OCI-LY3 (cell line): ENCODE results near the gene SRPK3.

ENCODE experiments used
- H2AFZ ChIP-seq: fragments of 200-600, 300-600 bp; shearing (Covaris generic); 2 replicates; pipeline ENCODE4 v1.6.0; 2014; ENCODE audit warnings: antibody characterized with exemption, low read depth, low read length
- H3K27ac ChIP-seq: fragments of 200-600, 300-600 bp; sonication (generic); 2 replicates; pipeline ENCODE4 v1.5.1; 2014; ENCODE audit warnings: mild to moderate bottlenecking, low read length, moderate library complexity, mixed read lengths
- H3K27me3 ChIP-seq: fragments of 200-600, 300-600 bp; sonication (generic); 2 replicates; pipeline ENCODE4 v1.6.1; 2014; ENCODE audit warnings: low read depth, low read length, mixed read lengths
- H3K36me3 ChIP-seq: fragments of 200-600, 300-600 bp; sonication (generic); replicated peaks from 2 replicates; pipeline ENCODE3; 2014; ENCODE audit warnings: low read depth, low read length, mixed read lengths
- H3K4me1 ChIP-seq: fragments of 300-600, 200-600 bp; sonication (generic); 2 replicates; pipeline ENCODE4 v1.6.1; 2014; ENCODE audit warnings: low read length, mixed read lengths
- H3K4me2 ChIP-seq: fragments of 200-600, 300-600 bp; sonication (generic); 2 replicates; pipeline ENCODE4 v1.6.1; 2014; ENCODE audit warnings: low read length, mixed read lengths
- H3K4me3 ChIP-seq: fragments of 300-600, 200-600 bp; sonication (generic); 2 replicates; pipeline ENCODE4 v1.5.1; 2014; ENCODE audit warnings: antibody characterized with exemption, mild to moderate bottlenecking, low read length, moderate library complexity
- H3K79me2 ChIP-seq: fragments of 300-600, 200-600 bp; shearing (Covaris generic); 2 replicates; pipeline ENCODE4 v1.6.1; 2014; ENCODE audit warnings: mild to moderate bottlenecking, low read length, mixed read lengths
- H3K9ac ChIP-seq: fragments of 300-600, 200-600 bp; shearing (Covaris generic); 2 replicates; pipeline ENCODE4 v1.6.0; 2014; ENCODE audit warnings: mild to moderate bottlenecking, low read length, moderate library complexity
- H3K9me3 ChIP-seq: fragments of 200-600, 300-600 bp; shearing (Covaris generic); 2 replicates; pipeline ENCODE4 v1.6.1; 2014; ENCODE audit warnings: low read length, mixed read lengths; ENCODE audit not compliant: insufficient read depth
- H4K20me1 ChIP-seq: fragments of 200-600, 300-600 bp; sonication (generic); 2 replicates; pipeline ENCODE4 v1.6.1; 2016; ENCODE audit warnings: low read length, mixed read lengths; ENCODE audit not compliant: insufficient read depth
- EZH2phosphoT487 ChIP-seq: fragments of 200-600 bp; shearing (Covaris generic); IDR thresholded peaks from 2 replicates; pipeline ENCODE4 v1.6.1; 2018; ENCODE audit warnings: antibody characterized with exemption, mixed run types, low read depth
- TF ChIP-seq, protein P1 (sequence below): fragments of 200-600, 300-600 bp; sonication (generic); IDR thresholded peaks from 2 replicates; pipeline ENCODE4 v1.5.1; 2014; ENCODE audit warnings: antibody characterized with exemption, low read length, low read depth

SRPK3 gene

DNA sequence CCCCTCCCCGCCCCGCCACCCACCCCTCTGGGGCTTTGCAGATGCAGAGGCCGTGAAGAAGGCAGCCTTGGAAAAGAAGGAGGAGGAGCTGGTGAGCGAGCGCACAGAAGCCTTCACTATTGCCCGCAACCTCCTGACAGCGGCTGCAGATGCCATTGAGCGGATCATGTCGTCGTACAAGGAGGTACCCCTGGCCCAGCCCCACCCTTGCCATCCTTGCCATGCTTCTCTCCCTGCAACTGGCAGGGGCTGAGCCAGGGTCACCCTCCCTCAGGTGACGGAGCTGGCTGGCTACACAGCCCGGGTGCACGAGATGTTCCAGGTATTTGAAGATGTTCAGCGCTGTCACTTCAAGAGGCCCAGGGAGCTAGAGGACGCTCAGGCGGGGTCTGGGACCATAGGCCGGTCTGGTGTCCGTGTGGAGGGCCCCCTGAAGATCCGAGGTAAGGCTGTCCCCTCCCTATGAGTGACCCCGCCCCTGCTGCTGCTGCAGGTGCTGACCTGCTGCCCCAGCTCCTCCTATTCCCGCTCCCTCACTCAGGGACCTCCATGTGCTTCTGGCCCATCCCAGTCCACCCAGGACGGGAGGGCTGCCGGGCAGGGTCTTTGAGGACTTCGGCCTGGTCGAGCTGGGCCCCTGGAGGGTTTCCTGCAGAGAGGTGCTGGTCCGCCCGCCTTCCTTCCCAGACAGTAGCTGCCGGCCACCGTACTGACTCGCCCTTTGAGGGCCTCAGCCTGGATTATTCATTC is 44.6 kb upstream of the SRPK3 start:
- no peaks in the 10 kb centered on the region for H3K27me3 ChIP-seq
- peaks cover 7% of the 10 kb centered on the region for H3K4me1 ChIP-seq
- no peak overlapping the region for H3K4me2 ChIP-seq
- 0 out of 2 replicates have a peak, but pooled peaks cover 2% of the 10 kb centered on the region for H4K20me1 ChIP-seq
- H3K4me3 ChIP-seq: no peak overlapping the region
- H3K27ac ChIP-seq: no peak overlapping the region
- H2AFZ ChIP-seq: no peak overlapping the region
- no peak overlapping the region for H3K9ac ChIP-seq
- H3K36me3 ChIP-seq: peaks cover 14% of the 10 kb centered on the region
- no peak for TF ChIP-seq EZH2phosphoT487
- TF ChIP-seq, protein P1, sequence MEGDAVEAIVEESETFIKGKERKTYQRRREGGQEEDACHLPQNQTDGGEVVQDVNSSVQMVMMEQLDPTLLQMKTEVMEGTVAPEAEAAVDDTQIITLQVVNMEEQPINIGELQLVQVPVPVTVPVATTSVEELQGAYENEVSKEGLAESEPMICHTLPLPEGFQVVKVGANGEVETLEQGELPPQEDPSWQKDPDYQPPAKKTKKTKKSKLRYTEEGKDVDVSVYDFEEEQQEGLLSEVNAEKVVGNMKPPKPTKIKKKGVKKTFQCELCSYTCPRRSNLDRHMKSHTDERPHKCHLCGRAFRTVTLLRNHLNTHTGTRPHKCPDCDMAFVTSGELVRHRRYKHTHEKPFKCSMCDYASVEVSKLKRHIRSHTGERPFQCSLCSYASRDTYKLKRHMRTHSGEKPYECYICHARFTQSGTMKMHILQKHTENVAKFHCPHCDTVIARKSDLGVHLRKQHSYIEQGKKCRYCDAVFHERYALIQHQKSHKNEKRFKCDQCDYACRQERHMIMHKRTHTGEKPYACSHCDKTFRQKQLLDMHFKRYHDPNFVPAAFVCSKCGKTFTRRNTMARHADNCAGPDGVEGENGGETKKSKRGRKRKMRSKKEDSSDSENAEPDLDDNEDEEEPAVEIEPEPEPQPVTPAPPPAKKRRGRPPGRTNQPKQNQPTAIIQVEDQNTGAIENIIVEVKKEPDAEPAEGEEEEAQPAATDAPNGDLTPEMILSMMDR: no peak
- no peaks in the 10 kb centered on the region for H3K79me2 ChIP-seq
- H3K9me3 ChIP-seq: no peaks in the 10 kb centered on the region

- no peak overlapping the region for H3K9ac ChIP-seq
- H3K27ac ChIP-seq: no peak overlapping the region
- H4K20me1 ChIP-seq: 0 out of 2 replicates have a peak, but pooled peaks cover 2% of the 10 kb centered on the region
- no peaks in the 10 kb centered on the region for H3K9me3 ChIP-seq
- peaks cover 7% of the 10 kb centered on the region for H3K4me1 ChIP-seq
- H3K27me3 ChIP-seq: no peaks in the 10 kb centered on the region
- TF ChIP-seq, protein P1: no peak
- TF ChIP-seq EZH2phosphoT487: no peak
- H3K4me2 ChIP-seq: no peak overlapping the region
- no peak overlapping the region for H2AFZ ChIP-seq
- H3K4me3 ChIP-seq: no peak overlapping the region
- no peaks in the 10 kb centered on the region for H3K79me2 ChIP-seq
- peaks cover 6% of the 10 kb centered on the region for H3K36me3 ChIP-seq
These were observed 43.9 kb upstream of the SRPK3 start for GRCh38 chrX:153736871-153737441.

- Histone ChIP-seq H3K9me3 (no peaks in the 10 kb centered on the region), H3K4me3 (no peak overlapping the region), H3K4me2 (no peak overlapping the region), H3K27me3 (no peaks in the 10 kb centered on the region), H3K27ac (no peak overlapping the region), H3K4me1 (peaks cover 7% of the 10 kb centered on the region), H2AFZ (no peak overlapping the region), H3K36me3 (peaks cover 3% of the 10 kb centered on the region), H4K20me1 (0 out of 2 replicates have a peak, but pooled peaks cover 2% of the 10 kb centered on the region), H3K9ac (no peak overlapping the region), H3K79me2 (no peaks in the 10 kb centered on the region)
- TF ChIP-seq, protein P1: no peak
- TF ChIP-seq EZH2phosphoT487: no peak
These were observed 42.7 kb upstream of the SRPK3 start for GRCh38 chrX:153738056-153738605.

DNA sequence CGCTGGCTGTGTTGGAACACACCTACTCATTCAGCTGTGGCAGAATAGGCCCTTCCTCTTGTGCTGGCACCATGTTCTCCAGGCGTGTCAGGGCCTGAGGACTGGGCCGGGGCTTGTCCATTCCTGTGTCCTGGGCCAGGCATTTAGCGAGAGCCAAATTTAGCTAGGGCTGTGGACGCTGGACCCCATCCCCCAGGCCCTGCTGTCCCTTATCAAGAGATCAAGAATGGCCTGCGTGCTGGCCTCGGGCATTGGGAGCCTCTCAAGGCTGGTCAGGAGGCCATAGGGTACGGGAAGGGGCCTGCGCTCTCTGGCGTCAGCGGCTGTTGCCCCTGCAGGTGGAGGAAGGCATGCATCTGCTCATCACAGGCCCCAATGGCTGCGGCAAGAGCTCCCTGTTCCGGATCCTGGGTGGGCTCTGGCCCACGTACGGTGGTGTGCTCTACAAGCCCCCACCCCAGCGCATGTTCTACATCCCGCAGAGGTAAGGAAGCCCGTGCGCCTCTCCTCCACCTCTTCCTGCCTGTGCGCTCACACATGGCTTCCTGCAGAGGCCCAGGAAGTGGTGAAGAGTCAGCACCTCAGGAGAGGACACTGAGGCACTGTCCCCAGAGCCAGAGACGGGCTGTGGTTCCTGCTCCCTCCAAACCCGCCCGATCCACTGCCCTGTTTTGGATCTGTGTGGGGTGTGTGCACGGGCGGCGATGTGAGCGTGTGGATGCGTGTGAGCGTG is 40.9 kb upstream of the SRPK3 start:
- no peak for TF ChIP-seq EZH2phosphoT487
- TF ChIP-seq, protein P1: no peak
- no peaks in the 10 kb centered on the region for H3K27me3 ChIP-seq
- no peak overlapping the region for H2AFZ ChIP-seq
- H3K4me1 ChIP-seq: peaks cover 7% of the 10 kb centered on the region
- no peak overlapping the region for H3K4me3 ChIP-seq
- no peak overlapping the region for H3K9ac ChIP-seq
- 0 out of 2 replicates have a peak, but pooled peaks cover 2% of the 10 kb centered on the region for H4K20me1 ChIP-seq
- no peaks in the 10 kb centered on the region for H3K79me2 ChIP-seq
- H3K27ac ChIP-seq: no peak overlapping the region
- H3K36me3 ChIP-seq: peaks cover under 1% of the 10 kb centered on the region
- no peaks in the 10 kb centered on the region for H3K9me3 ChIP-seq
- H3K4me2 ChIP-seq: no peak overlapping the region
